Endothelial cell of umbilical vein (primary cell): ENCODE measurements around the gene DERL2. TPM values are rescaled to one million over a fixed set of nuclear protein-coding genes. Genes with fewer than 3 reads are reported as not detected.

Experiments used
- BruUV-seq: library from RNA; stranded (reverse); fragments of 400-500 nt; replicated peaks from 2 replicates; lab custom pipeline; 2021; lab: Mats Ljungman, UMichigan
- CTCF ChIA-PET: fragments of 300-600, 350-600 bp; sonication (Branson Sonifier 250); formaldehyde crosslinking; loops from one replicate; lab custom pipeline; 2021; ENCODE audit warnings: antibody characterized with exemption, inconsistent platforms; lab: Charles Lee
- POLR2A ChIA-PET: fragments of 300-600, 350-600 bp; sonication (Branson Sonifier 250); formaldehyde crosslinking; loops from one replicate; lab custom pipeline; 2021; ENCODE audit warnings: antibody characterized with exemption, inconsistent platforms; lab: Charles Lee
- DNase-seq: peaks from one replicate; pipeline ENCODE4 v3.0.0-alpha.2; 2011; ENCODE audit warnings: low read depth, low spot score
- FAIRE-seq: peaks from 2 replicates; lab custom pipeline; 2011; peaks lifted over from hg19 to GRCh38; lab: Jason Lieb, UNC
- H2AFZ ChIP-seq: 2 replicates; pipeline ENCODE4 v1.6.0; 2012; ENCODE audit warnings: low read depth, low read length, control low read depth, inconsistent platforms
- H3K27ac ChIP-seq: 2 replicates; pipeline ENCODE4 v1.5.1; 2011; ENCODE audit warnings: low read depth, mild to moderate bottlenecking, control low read depth, low read length, moderate library complexity; ENCODE audit not compliant: insufficient read depth
- H3K27me3 ChIP-seq, 2 experiments: 2 replicates each; pipeline versions ENCODE4 v1.6.0 to v1.6.1; 2011; ENCODE audit warnings: low read length in 2 of 2, mixed read lengths in 1 of 2; ENCODE audit not compliant: control insufficient read depth in 2 of 2, insufficient read depth in 2 of 2
- H3K36me3 ChIP-seq, 2 experiments: 2 replicates in 1 of 2; 3 replicates in 1 of 2; pipeline ENCODE4 v1.5.1; 2011; ENCODE audit warnings: low read length in 2 of 2, mild to moderate bottlenecking in 1 of 2, moderate library complexity in 1 of 2; ENCODE audit not compliant: control insufficient read depth in 2 of 2, insufficient read depth in 2 of 2; ENCODE audit errors: extremely low read depth in 1 of 2
- H3K4me1 ChIP-seq: 3 replicates; pipeline ENCODE4 v1.5.1; 2011; ENCODE audit warnings: mild to moderate bottlenecking, low read length; ENCODE audit not compliant: control insufficient read depth, insufficient read depth; ENCODE audit errors: extremely low read depth
- H3K4me2 ChIP-seq: 2 replicates; pipeline ENCODE4 v1.6.1; 2011; ENCODE audit warnings: low read length, control low read depth, mixed read lengths; ENCODE audit not compliant: insufficient read depth
- H3K4me3 ChIP-seq, 3 experiments: fragments of 200-600 bp in 1 of 3; sonication (generic), shearing (Covaris generic) in 1 of 3; replicated peaks in 1 of 3; 2 replicates each; pipeline ENCODE4 v1.5.1; 2011 to 2016; ENCODE audit warnings: control low read depth in 3 of 3, low read length in 3 of 3, mild to moderate bottlenecking in 2 of 3, inconsistent platforms in 1 of 3, low read depth in 1 of 3, moderate library complexity in 1 of 3; ENCODE audit not compliant: insufficient read depth in 1 of 3
- H3K79me2 ChIP-seq: 2 replicates; pipeline ENCODE4 v1.6.0; 2012; ENCODE audit warnings: low read length, inconsistent platforms; ENCODE audit not compliant: control insufficient read depth, insufficient read depth
- H3K9ac ChIP-seq: replicated peaks from 2 replicates; pipeline ENCODE3; 2011; ENCODE audit warnings: low read length, control low read depth; ENCODE audit not compliant: insufficient read depth; ENCODE audit errors: extremely low read depth
- H3K9me1 ChIP-seq: replicated peaks from 3 replicates; pipeline ENCODE4 v1.6.0; 2011; ENCODE audit warnings: mild to moderate bottlenecking, low read length; ENCODE audit not compliant: control insufficient read depth, insufficient read depth; ENCODE audit errors: extremely low read depth
- H3K9me3 ChIP-seq: replicated peaks from 2 replicates; pipeline ENCODE4 v1.5.1; 2012; ENCODE audit warnings: low read length, inconsistent platforms; ENCODE audit not compliant: control insufficient read depth, insufficient read depth
- H4K20me1 ChIP-seq: replicated peaks from 2 replicates; pipeline ENCODE3; 2011; ENCODE audit warnings: mild to moderate bottlenecking, low read length; ENCODE audit not compliant: control insufficient read depth, insufficient read depth; ENCODE audit errors: extremely low read depth
- CTCF ChIP-seq, 2 donors: IDR thresholded peaks; 1 replicate in 1 of 2; 2 replicates in 1 of 2; pipeline ENCODE4 v1.5.1; 2011; ENCODE audit warnings: low read length in 2 of 2, mild to moderate bottlenecking in 2 of 2, moderate library complexity in 2 of 2, control low read depth in 1 of 2, inconsistent platforms in 1 of 2, low read depth in 1 of 2; ENCODE audit not compliant: insufficient read depth in 1 of 2; ENCODE audit errors: extremely low read depth in 1 of 2
- EZH2 ChIP-seq: IDR thresholded peaks from 2 replicates; pipeline ENCODE4 v1.6.1; 2012; ENCODE audit warnings: borderline replicate concordance, low read depth, mild to moderate bottlenecking, moderate library complexity, low read length, inconsistent platforms; ENCODE audit not compliant: severe bottlenecking
- FOS ChIP-seq: IDR thresholded peaks from 2 replicates; pipeline ENCODE4 v1.6.1; 2011; ENCODE audit warnings: mild to moderate bottlenecking, low read length, moderate library complexity, borderline replicate concordance; ENCODE audit not compliant: insufficient read depth
- GATA2 ChIP-seq: IDR thresholded peaks from 2 replicates; pipeline ENCODE4 v1.7.0; 2011; ENCODE audit warnings: low read depth, mild to moderate bottlenecking, moderate library complexity, mixed read lengths, low read length; ENCODE audit not compliant: insufficient read length, insufficient read depth
- JUN ChIP-seq: IDR thresholded peaks from 2 replicates; pipeline ENCODE4 v1.6.1; 2011; ENCODE audit warnings: borderline replicate concordance, low read depth; ENCODE audit not compliant: insufficient read length, insufficient read depth
- MYC ChIP-seq: IDR thresholded peaks from one replicate; pipeline ENCODE4 v1.6.1; 2011; ENCODE audit warnings: mild to moderate bottlenecking, low read depth, low read length
- POLR2A ChIP-seq: IDR thresholded peaks from 2 replicates; pipeline ENCODE4 v1.6.1; 2012; ENCODE audit warnings: low read depth, mild to moderate bottlenecking, control low read depth, low read length
- POLR2AphosphoS5 ChIP-seq: IDR thresholded peaks from 2 replicates; pipeline ENCODE4 v1.6.1; 2012; ENCODE audit warnings: low read depth, mild to moderate bottlenecking, control low read depth, low read length, moderate library complexity; ENCODE audit not compliant: insufficient read depth
- dilution Hi-C: fragments of 300-500 bp; cut with MboI; formaldehyde crosslinking; loops from one replicate; pipeline ENCODE4 v1.15.0; 2019; ENCODE audit warnings: low sequenced_read_pairs; ENCODE audit not compliant: extremely low pct_ligation_motif_present
- intact Hi-C: fragments of 100-400 bp; cut with micrococcal nuclease; formaldehyde crosslinking; loops from one replicate; pipeline ENCODE4 v1.10.0; 2022
- polyA plus RNA-seq, 4 experiments: library from polyadenylated mRNA; depleted of rRNA in 3 of 4; stranded (reverse) in 3 of 4; unstranded in 1 of 4; fragments of >200 nt; gene quantifications; 2 replicates each; pipeline versions ENCODE4 v1.2.1 to v1.2.3, GENCODE V29; 2011 to 2012; ENCODE audit warnings: missing spikeins in 1 of 4
- total RNA-seq: library from RNA; stranded (reverse); gene quantifications from 2 replicates; pipeline ENCODE4 v1.2.3, GENCODE V29; 2021
- TF ChIP-seq, protein P1 (sequence below): IDR thresholded peaks from 2 replicates; pipeline ENCODE4 v1.6.1; 2011; ENCODE audit not compliant: insufficient read depth, insufficient read length

The DERL2 gene
- total and polyA plus RNA-seq, 2 donors (not counting 3 experiments of a cell fraction or from before 2014, with no cell fraction given), result 84.5 to 117 TPM

DNA sequence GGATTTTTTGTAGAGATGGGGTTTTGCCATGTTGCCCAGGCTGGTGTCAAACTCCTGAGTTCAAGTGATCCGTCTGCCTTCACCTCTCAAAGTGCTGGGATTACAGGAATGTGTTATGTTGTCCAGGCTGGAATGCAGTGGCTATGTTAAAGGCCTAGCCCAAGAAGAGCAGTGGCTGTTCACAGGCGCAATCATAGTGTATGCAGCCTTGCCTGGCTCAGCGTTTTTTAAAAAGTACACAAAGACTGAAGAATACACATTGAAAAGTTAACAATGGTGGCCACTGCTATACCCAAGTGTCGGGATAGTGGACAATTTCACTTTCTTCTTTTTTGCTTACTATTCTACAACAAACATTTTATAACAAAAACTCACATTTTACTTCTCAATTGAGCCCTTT, 7.0 kb downstream of the DERL2 start:
- Histone ChIP-seq H3K79me2 (peaks cover 24% of the 10 kb centered on the region), H3K27me3 (no peaks in the 10 kb centered on the region), H3K4me3 (no peak overlapping the region), H2AFZ (no peak overlapping the region), H3K4me2 (no peak overlapping the region), H3K9ac (no peak overlapping the region), H4K20me1 (no peaks in the 10 kb centered on the region), H3K36me3 (peaks cover 25 to 45% of the 10 kb centered on the region in 2 experiments), H3K9me1 (no peaks in the 10 kb centered on the region), H3K4me1 (no peaks in the 10 kb centered on the region), H3K27ac (no peak overlapping the region), H3K9me3 (no peaks in the 10 kb centered on the region)
- no TSS peak for BruUV-seq
- CTCF ChIA-PET, result interaction anchor here (1.3 kb wide), 1 partner anchor 40 kb away, joined by 4 read pairs; the partner anchor contains the start of gene C1QBP
- POLR2A ChIA-PET, result no interaction called here
- TF ChIP-seq JUN (no peak), CTCF (IDR thresholded peaks at IDR 0.05; ENCODE audit: extremely low read depth in 1 of 2, insufficient read depth in 1 of 2, low read depth in 1 of 2, low read length in 2 of 2) (no peak), FOS (no peak), EZH2 (no peak), POLR2A (no peak), POLR2AphosphoS5 (no peak), GATA2 (no peak), MYC (no peak)
- TF ChIP-seq, protein P1, sequence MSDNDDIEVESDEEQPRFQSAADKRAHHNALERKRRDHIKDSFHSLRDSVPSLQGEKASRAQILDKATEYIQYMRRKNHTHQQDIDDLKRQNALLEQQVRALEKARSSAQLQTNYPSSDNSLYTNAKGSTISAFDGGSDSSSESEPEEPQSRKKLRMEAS, result no peak
- intact Hi-C loops (no loop called here), dilution Hi-C loops (no loop called here)
- no peak for FAIRE-seq
- no peak for DNase-seq
